Liver (tissue), 9 donors: Measurements from ENCODE around the gene THAP4. TPM values are rescaled to one million over a fixed set of nuclear protein-coding genes. Genes with fewer than 3 reads are reported as not detected.
A peak's percentile ranks its signal among the peaks of the same experiment; 100 is the strongest.

Experiments used
- DNase-seq: peaks from one replicate; pipeline ENCODE4 v3.0.0-alpha.2; 2017; ENCODE audit warnings: low spot score
- H3K27ac ChIP-seq, 2 donors: one replicate each; pipeline ENCODE4 v1.7.0; 2013; ENCODE audit warnings: inconsistent platforms in 2 of 2, low read length in 2 of 2, control low read depth in 1 of 2, low read depth in 1 of 2, mild to moderate bottlenecking in 1 of 2
- H3K27me3 ChIP-seq, 4 donors: one replicate each; pipeline versions ENCODE4 v1.6.1 to v1.7.0; 2013; ENCODE audit warnings: low read length in 3 of 4, inconsistent platforms in 1 of 4, mild to moderate bottlenecking in 1 of 4, moderate library complexity in 1 of 4; ENCODE audit not compliant: control insufficient read depth in 4 of 4, insufficient read depth in 4 of 4
- H3K36me3 ChIP-seq, 4 donors: one replicate each; pipeline versions ENCODE4 v1.6.1 to v1.7.0; 2013; ENCODE audit warnings: low read length in 3 of 4, mild to moderate bottlenecking in 3 of 4, low read depth in 1 of 4, moderate library complexity in 1 of 4; ENCODE audit not compliant: control insufficient read depth in 4 of 4, insufficient read depth in 3 of 4
- H3K4me1 ChIP-seq, 4 donors: one replicate each; pipeline versions ENCODE4 v1.6.1 to v1.7.0; 2013; ENCODE audit warnings: low read length in 3 of 4, mild to moderate bottlenecking in 3 of 4, moderate library complexity in 1 of 4; ENCODE audit not compliant: control insufficient read depth in 4 of 4, insufficient read depth in 4 of 4
- H3K4me3 ChIP-seq, 3 donors: one replicate each; pipeline versions ENCODE4 v1.6.1 to v1.7.0; 2013; ENCODE audit warnings: low read length in 3 of 3, control low read depth in 1 of 3, low read depth in 1 of 3, mild to moderate bottlenecking in 1 of 3
- H3K9ac ChIP-seq, 2 donors: one replicate each; pipeline ENCODE4 v1.7.0; 2013; ENCODE audit warnings: low read length in 2 of 2, mild to moderate bottlenecking in 2 of 2, moderate library complexity in 2 of 2, control low read depth in 1 of 2, low read depth in 1 of 2
- H3K9me3 ChIP-seq, 4 donors: one replicate each; pipeline versions ENCODE4 v1.6.1 to v1.7.0; 2013; ENCODE audit warnings: low read length in 3 of 4; ENCODE audit not compliant: control insufficient read depth in 4 of 4
- ATF3 ChIP-seq: IDR thresholded peaks from 2 replicates; pipeline ENCODE4 v1.6.1; 2016; ENCODE audit warnings: antibody characterized with exemption
- EGR1 ChIP-seq, 2 donors: IDR thresholded peaks; 2 replicates each; pipeline ENCODE4 v1.6.1; 2016 to 2018; ENCODE audit warnings: antibody characterized with exemption in 2 of 2, low read depth in 2 of 2
- FOXA2 ChIP-seq: IDR thresholded peaks from 2 replicates; pipeline ENCODE4 v1.6.1; 2016; ENCODE audit warnings: antibody characterized with exemption
- GABPA ChIP-seq, 2 donors: IDR thresholded peaks in 1 of 2; conservative IDR thresholded peaks in 1 of 2; 2 replicates each; pipeline ENCODE4 v1.6.1; 2016; ENCODE audit warnings: antibody characterized with exemption in 2 of 2, mild to moderate bottlenecking in 1 of 2, moderate library complexity in 1 of 2
- HNF4A ChIP-seq, 2 donors: conservative IDR thresholded peaks; 2 replicates each; pipeline ENCODE4 v1.6.1; 2016; ENCODE audit warnings: antibody characterized with exemption in 2 of 2, mild to moderate bottlenecking in 2 of 2
- JUND ChIP-seq, 2 donors: IDR thresholded peaks; 2 replicates each; pipeline ENCODE4 v1.6.1; 2016; ENCODE audit warnings: antibody characterized with exemption in 2 of 2
- MAX ChIP-seq: IDR thresholded peaks from 2 replicates; pipeline ENCODE4 v1.6.1; 2016; ENCODE audit warnings: antibody characterized with exemption
- RAD21 ChIP-seq, 2 donors: IDR thresholded peaks; 2 replicates each; pipeline ENCODE4 v1.6.1; 2016; ENCODE audit warnings: antibody characterized with exemption in 2 of 2, mild to moderate bottlenecking in 2 of 2
- REST ChIP-seq: IDR thresholded peaks from 2 replicates; pipeline ENCODE4 v1.6.1; 2016; ENCODE audit warnings: antibody characterized with exemption, mild to moderate bottlenecking
- TAF1 ChIP-seq: conservative IDR thresholded peaks from 2 replicates; pipeline ENCODE4 v1.6.1; 2016; ENCODE audit warnings: antibody characterized with exemption, mild to moderate bottlenecking
- YY1 ChIP-seq: IDR thresholded peaks from 2 replicates; pipeline ENCODE4 v1.6.1; 2016; ENCODE audit warnings: antibody characterized with exemption, mild to moderate bottlenecking
- WGBS: extraction: QIAGEN DNeasy Blood & Tissue Kit; methylation state at CpG from one replicate; pipeline ENCODE4 v1.1.7; 2013; 5-methylcytosine and 5-hydroxymethylcytosine counted together
- polyA plus RNA-seq, 2 donors: library from polyadenylated mRNA; stranded (reverse) in 1 of 2; unstranded in 1 of 2; fragments of 200-250 nt in 1 of 2; fragments of >200 nt in 1 of 2; fragmentation: Nextera tagmentation in 1 of 2; extraction: Ambion mirVana in 1 of 2; gene quantifications; one replicate each; pipeline versions ENCODE4 v1.2.1 to v1.2.3, GENCODE V29; 2013 to 2015
- total RNA-seq, 2 donors: library from RNA; depleted of rRNA; stranded (reverse); fragments of >200 nt; gene quantifications; one replicate each; pipeline ENCODE4 v1.2.3, GENCODE V29; 2014
- donor health status: healthy.
- donor health status: healthy.
- donor health status: healthy.
- donor health status: healthy.
- donor health status: healthy.

Gene THAP4
- total and polyA plus RNA-seq, 4 donors: 16.8 to 33.1 (median 22.7) TPM

- Histone ChIP-seq H3K4me3 (no peak overlapping the region), H3K27me3 (no peaks in the 10 kb centered on the region), H3K9ac (no peak overlapping the region), H3K36me3 (peaks cover 2 to 12% (median 5%) of the 10 kb centered on the region in 4 donors), H3K4me1 (peaks cover 2 to 43% (median 26%) of the 10 kb centered on the region in 4 donors), H3K27ac (peak overlapping the region in 1 of 2 donors; percentile 33), H3K9me3 (no peaks in the 10 kb centered on the region)
- no peak for TF ChIP-seq RAD21 (IDR thresholded peaks at IDR 0.05)
- no peak for TF ChIP-seq YY1
- TF ChIP-seq JUND (IDR thresholded peaks at IDR 0.05): no peak
- no peak for TF ChIP-seq TAF1
- TF ChIP-seq REST: no peak
- no peak for DNase-seq
- WGBS: 85% methylated on average over 10 of the region's 10 CpGs
Observed at GRCh38 chr2:241563571-241563980, 73.4 kb downstream of the THAP4 start.

- Histone ChIP-seq H3K4me3 (no peak overlapping the region), H3K27ac (peak overlapping the region in 1 of 2 donors; percentile 33), H3K27me3 (no peaks in the 10 kb centered on the region), H3K36me3 (peaks cover 2 to 11% (median 5%) of the 10 kb centered on the region in 4 donors), H3K4me1 (peaks cover 6 to 47% (median 28%) of the 10 kb centered on the region in 4 donors), H3K9me3 (no peaks in the 10 kb centered on the region), H3K9ac (no peak overlapping the region)
- TF ChIP-seq GABPA (IDR thresholded peaks at IDR 0.05 in 1 of 2, conservative IDR thresholded peaks at IDR 0.05 in 1 of 2) (no peak), JUND (IDR thresholded peaks at IDR 0.05) (no peak), ATF3 (no peak), EGR1 (IDR thresholded peaks at IDR 0.05; ENCODE audit: low read depth in 2 of 2) (no peak), HNF4A (conservative IDR thresholded peaks at IDR 0.05) (no peak), YY1 (no peak)
- WGBS: 82% methylated on average over 13 of the region's 13 CpGs
- no peak for DNase-seq
Observed at GRCh38 chr2:241563031-241563507, 73.9 kb downstream of the THAP4 start.

GRCh38 chr2:241562269-241562891, 74.6 kb downstream of the THAP4 start:
- H3K4me1 ChIP-seq: peaks cover 10 to 50% (median 30%) of the 10 kb centered on the region in 4 donors
- no peak overlapping the region for H3K9ac ChIP-seq
- peaks cover 1 to 11% (median 3%) of the 10 kb centered on the region in 4 donors for H3K36me3 ChIP-seq
- DNase-seq: no peak
- 84% methylated on average over 23 of the region's 23 CpGs for WGBS
- H3K4me3 ChIP-seq: no peak overlapping the region
- peak overlapping the region in 1 of 2 donors; percentile 63 for H3K27ac ChIP-seq
- TF ChIP-seq EGR1 (IDR thresholded peaks at IDR 0.05; ENCODE audit: low read depth in 2 of 2) (no peak), HNF4A (conservative IDR thresholded peaks at IDR 0.05) (no peak), MAX (no peak), REST (no peak), FOXA2 (no peak), YY1 (no peak), TAF1 (no peak)
- no peaks in the 10 kb centered on the region for H3K27me3 ChIP-seq
- no peaks in the 10 kb centered on the region for H3K9me3 ChIP-seq
